NT2/D1 (cell line): ENCODE results near the gene MYO5B.

Source experiments
- DNase-seq: peaks from one replicate; pipeline ENCODE4 v3.0.0-alpha.2; 2011; ENCODE audit warnings: low read depth, low spot score
- H3K27me3 ChIP-seq: 2 replicates; pipeline ENCODE4 v1.6.0; 2011; ENCODE audit warnings: mild to moderate bottlenecking; ENCODE audit not compliant: insufficient read length, insufficient read depth
- H3K36me3 ChIP-seq: 2 replicates; pipeline ENCODE4 v1.6.1; 2011; ENCODE audit warnings: mild to moderate bottlenecking, low read length, mixed read lengths; ENCODE audit not compliant: insufficient read depth, insufficient read length
- H3K4me1 ChIP-seq: 2 replicates; pipeline ENCODE4 v1.5.1; 2011; ENCODE audit not compliant: insufficient read depth, insufficient read length
- H3K4me3 ChIP-seq: 2 replicates; pipeline ENCODE4 v1.5.1; 2011; ENCODE audit warnings: low read depth; ENCODE audit not compliant: insufficient read length
- H3K9ac ChIP-seq: 2 replicates; pipeline ENCODE4 v1.6.0; 2011; ENCODE audit warnings: low read depth; ENCODE audit not compliant: insufficient read length
- H3K9me3 ChIP-seq: 2 replicates; pipeline ENCODE4 v1.5.1; 2011; ENCODE audit warnings: mild to moderate bottlenecking, low read length; ENCODE audit not compliant: insufficient read depth
- SUZ12 ChIP-seq: IDR thresholded peaks from 2 replicates; pipeline ENCODE4 v1.6.1; 2011; ENCODE audit not compliant: insufficient read length, insufficient read depth; ENCODE audit errors: extremely low read depth
- YY1 ChIP-seq: IDR thresholded peaks from 2 replicates; pipeline ENCODE4 v1.6.1; 2011; ENCODE audit not compliant: insufficient read length, insufficient read depth
- ZNF274 ChIP-seq: IDR thresholded peaks from 2 replicates; pipeline ENCODE4 v1.6.1; 2011; ENCODE audit warnings: mild to moderate bottlenecking, low read depth, low read length

MYO5B gene

DNA sequence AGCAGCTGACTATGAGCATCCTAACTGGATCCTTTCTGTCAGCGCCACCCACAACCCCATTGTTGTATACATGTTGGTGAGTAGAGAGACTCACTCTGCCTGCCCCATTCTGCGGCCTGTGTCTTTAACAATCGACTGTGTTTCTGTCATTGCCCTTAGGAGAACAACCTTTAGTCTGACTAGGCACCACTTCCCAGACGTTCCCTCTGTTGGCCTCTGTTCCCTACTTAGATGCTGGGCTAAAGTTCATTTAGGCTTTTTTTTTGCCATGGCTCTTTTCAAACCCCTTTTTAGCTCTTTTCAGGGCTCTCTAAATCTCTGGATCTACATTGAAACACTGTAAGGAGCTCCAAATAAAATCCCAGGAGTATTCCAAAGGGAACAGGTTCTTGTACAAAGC is 361.1 kb downstream of the MYO5B start:
- no peaks in the 10 kb centered on the region for H3K27me3 ChIP-seq
- DNase-seq = no peak
- no peak overlapping the region for H3K4me3 ChIP-seq
- H3K9me3 ChIP-seq = no peaks in the 10 kb centered on the region
- TF ChIP-seq ZNF274 (no peak), YY1 (no peak), SUZ12 (no peak)
- H3K9ac ChIP-seq = no peak overlapping the region
- peaks cover 5% of the 10 kb centered on the region for H3K36me3 ChIP-seq
- no peaks in the 10 kb centered on the region for H3K4me1 ChIP-seq

DNA sequence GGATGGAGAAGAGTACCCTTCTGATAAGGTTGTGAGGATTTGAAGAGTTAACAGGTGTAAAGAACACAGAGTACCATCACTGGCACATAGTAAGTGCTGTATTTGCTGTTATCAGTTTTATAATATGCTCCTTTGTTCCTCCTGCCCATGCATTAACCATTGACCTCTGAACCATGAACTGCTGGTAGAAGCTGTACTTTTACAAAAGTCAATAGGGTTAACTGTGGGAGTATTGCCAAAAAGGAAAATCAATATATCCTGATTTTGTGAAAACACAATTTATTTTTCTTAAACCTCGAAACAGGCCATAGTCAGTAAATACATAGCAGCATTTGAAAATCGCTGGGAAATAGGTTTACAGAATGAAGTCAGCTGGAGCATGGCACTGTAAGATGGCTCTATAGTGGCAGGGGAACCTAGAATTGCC is 362.7 kb downstream of the MYO5B start:
- Histone ChIP-seq H3K4me3 (no peak overlapping the region), H3K9ac (no peak overlapping the region), H3K4me1 (no peaks in the 10 kb centered on the region), H3K27me3 (no peaks in the 10 kb centered on the region), H3K9me3 (peaks cover 9% of the 10 kb centered on the region; the same call in 1 of the 2 replicates), H3K36me3 (peaks cover 5% of the 10 kb centered on the region)
- no peak for TF ChIP-seq ZNF274
- TF ChIP-seq SUZ12 = no peak
- TF ChIP-seq YY1 = no peak
- DNase-seq = no peak

DNA sequence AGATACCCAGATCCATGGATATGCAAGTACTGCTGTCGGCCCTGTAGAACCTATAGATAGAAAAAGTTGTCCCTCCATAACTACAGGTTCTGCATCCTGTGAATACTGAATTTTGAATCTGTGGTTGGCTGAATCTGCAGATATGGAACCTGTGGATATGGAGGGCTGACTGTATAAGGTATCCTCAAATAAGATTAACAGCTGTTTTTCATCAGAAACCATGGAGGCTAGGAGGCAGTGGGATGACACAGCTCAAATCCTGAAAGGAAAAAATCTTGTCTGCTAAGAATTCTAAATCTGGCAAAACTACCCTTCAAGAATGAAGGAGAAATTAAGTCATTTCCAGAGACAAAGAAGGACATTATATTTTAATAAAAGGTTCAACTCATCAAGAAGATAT is 367.0 kb downstream of the MYO5B start:
- Histone ChIP-seq H3K4me3 (no peak overlapping the region), H3K36me3 (no peaks in the 10 kb centered on the region), H3K9me3 (peaks cover 15% of the 10 kb centered on the region; the same call in 1 of the 2 replicates), H3K27me3 (no peaks in the 10 kb centered on the region), H3K9ac (no peak overlapping the region), H3K4me1 (no peaks in the 10 kb centered on the region)
- TF ChIP-seq YY1 = no peak
- no peak for TF ChIP-seq ZNF274
- TF ChIP-seq SUZ12 = no peak
- no peak for DNase-seq

DNA sequence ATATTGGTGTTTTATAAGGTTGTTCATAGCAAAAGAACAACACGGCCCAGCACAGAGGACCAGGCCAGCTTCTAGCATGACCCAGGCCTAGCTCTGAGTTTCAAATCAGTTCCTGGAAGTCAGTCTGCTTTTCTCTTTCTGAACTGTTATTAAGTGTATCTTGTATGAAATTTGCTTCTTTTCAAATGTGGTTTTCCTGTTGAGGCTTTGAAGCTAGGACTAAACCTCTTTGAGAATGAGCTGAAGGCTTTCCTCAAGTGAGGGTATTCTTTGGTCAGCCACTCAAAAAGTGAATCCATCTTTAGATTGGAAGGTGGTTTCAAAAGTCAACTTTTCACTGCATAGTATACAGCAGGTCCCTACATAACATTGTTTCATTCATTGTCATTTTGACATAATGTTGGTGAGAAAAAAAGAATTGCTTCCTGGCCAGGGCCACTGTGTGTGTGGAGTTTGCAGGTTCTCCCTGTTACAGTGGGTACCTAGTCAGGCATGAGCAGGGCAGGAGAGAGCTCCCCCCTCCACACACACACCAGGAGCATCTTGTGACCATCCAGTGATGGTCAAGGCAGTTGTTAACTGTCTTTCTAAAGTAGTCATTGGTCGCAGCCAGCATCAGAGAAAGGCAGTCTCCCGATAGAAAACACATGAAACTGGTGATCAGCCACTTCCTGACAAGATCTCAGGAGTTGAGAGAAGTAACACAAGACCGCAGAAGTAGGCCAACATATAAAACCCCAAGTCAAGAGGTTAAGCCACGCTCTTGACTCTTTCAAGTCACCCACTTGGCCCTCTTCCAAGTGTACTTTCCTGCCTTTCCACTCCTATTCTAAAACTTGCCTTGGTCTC is 374.9 kb downstream of the MYO5B start:
- no peak overlapping the region for H3K4me3 ChIP-seq
- peaks cover 6% of the 10 kb centered on the region for H3K36me3 ChIP-seq
- no peaks in the 10 kb centered on the region for H3K9me3 ChIP-seq
- H3K27me3 ChIP-seq = no peaks in the 10 kb centered on the region
- no peak for TF ChIP-seq ZNF274
- TF ChIP-seq SUZ12 = no peak
- TF ChIP-seq YY1 = no peak
- H3K9ac ChIP-seq = no peak overlapping the region
- DNase-seq = no peak
- H3K4me1 ChIP-seq = no peaks in the 10 kb centered on the region

DNA sequence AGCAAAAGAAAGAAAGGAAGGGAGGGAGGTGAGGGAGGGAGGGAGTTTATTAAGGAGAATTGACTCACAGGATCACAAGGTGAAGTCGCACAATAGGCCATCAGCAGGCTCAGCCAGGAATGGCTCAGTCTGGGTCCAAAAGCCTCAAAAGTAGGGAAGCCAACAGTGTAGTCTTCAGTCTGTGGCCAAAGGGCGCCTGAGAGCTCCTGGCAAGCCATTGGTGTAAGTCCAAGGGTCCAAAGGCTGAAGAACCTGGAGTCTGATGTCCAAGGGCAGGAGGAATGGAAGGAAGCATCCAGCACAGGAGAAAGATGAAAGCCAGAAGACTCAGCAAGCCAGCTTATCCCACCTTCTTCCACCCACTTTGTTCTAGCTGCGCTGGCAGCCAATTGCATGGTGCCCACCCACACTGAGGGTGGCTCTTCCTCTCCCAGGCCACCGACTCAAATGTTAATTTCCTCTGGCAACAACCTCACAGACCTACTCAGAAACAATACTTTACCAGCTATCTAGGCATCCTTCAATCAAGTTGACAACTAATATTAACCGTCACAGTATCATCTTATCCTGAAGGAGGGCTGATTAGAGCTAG is 375.8 kb downstream of the MYO5B start:
- no peak overlapping the region for H3K4me3 ChIP-seq

DNA sequence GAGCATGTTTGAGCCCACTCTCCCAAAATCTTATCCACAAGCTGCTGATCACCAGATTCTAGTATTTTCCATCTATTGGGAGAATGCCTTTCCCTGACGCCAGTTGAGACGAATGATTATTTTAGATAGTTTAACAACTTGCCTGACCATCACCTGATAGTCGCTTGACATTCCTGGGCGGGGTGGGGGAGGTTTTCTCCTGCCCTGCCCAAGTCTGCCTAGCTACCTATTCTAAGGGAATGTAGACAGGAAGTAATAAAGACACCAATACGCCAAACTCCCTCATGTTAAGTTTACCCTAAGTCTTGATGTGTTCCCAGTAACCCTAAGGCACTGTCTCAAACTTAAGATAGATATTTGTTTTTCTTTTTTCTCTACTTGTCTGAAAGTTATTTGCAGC is 377.0 kb downstream of the MYO5B start:
- no peaks in the 10 kb centered on the region for H3K9me3 ChIP-seq
- H3K9ac ChIP-seq = no peak overlapping the region
- H3K27me3 ChIP-seq = no peaks in the 10 kb centered on the region
- DNase-seq = no peak
- no peak overlapping the region for H3K4me3 ChIP-seq
- no peaks in the 10 kb centered on the region for H3K4me1 ChIP-seq
- peaks cover 6% of the 10 kb centered on the region for H3K36me3 ChIP-seq
- TF ChIP-seq YY1 (no peak), ZNF274 (no peak), SUZ12 (no peak)

More for the DNA sequence above, 375.8 kb downstream of the MYO5B start:
- TF ChIP-seq SUZ12 (no peak), YY1 (no peak), ZNF274 (no peak)
- Histone ChIP-seq H3K36me3 (peaks cover 6% of the 10 kb centered on the region), H3K9ac (no peak overlapping the region), H3K9me3 (no peaks in the 10 kb centered on the region), H3K4me1 (no peaks in the 10 kb centered on the region), H3K27me3 (no peaks in the 10 kb centered on the region)
- no peak for DNase-seq

DNA sequence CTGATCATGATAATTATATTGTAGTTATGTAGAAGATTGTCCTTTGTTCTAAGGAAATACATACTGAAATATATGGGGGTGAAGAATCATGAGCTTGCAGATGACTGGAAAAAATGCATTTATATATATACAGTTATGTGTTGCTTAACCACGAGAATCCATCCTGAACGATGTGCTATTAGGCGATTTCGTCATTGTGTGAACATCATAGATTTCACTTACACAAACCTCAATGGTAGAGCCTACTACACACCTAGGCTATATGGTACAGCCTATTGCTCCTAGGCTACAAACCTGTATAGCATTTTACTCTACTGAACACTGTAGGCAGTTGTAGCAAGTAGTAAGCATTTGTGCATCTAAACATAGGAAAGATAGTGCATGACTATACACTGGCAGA is 379.0 kb downstream of the MYO5B start:
- H3K4me1 ChIP-seq = no peaks in the 10 kb centered on the region
- no peak overlapping the region for H3K4me3 ChIP-seq
- peaks cover 6% of the 10 kb centered on the region for H3K36me3 ChIP-seq
- no peaks in the 10 kb centered on the region for H3K27me3 ChIP-seq
- no peak overlapping the region for H3K9ac ChIP-seq
- no peaks in the 10 kb centered on the region for H3K9me3 ChIP-seq
- DNase-seq = no peak
- TF ChIP-seq ZNF274 (no peak), SUZ12 (no peak), YY1 (no peak)
